ENCODE measurements around the gene COX8A.

The COX8A gene

GRCh38 chr11:64003807-64004589, 29.6 kb downstream of the COX8A start:
- Mint-ChIP-seq H3K36me3 (ENCODE audit: low read depth) (no peaks in the 10 kb centered on the region), H3K27ac (peak overlapping the region; percentile 55 to 72 (median 62)), H3K9me3 (no peaks in the 10 kb centered on the region), H3K27me3 (ENCODE audit: low read depth) (peaks cover 31% of the 10 kb centered on the region), H3K4me1 (peaks cover 53% of the 10 kb centered on the region), H3K4me3 (peak overlapping the region in 1 of 3 experiments; percentile 12)
- no peak for TF ChIP-seq CTCF (IDR thresholded peaks at IDR 0.05; ENCODE audit: unreplicated experiment in 3 of 3)

DNA sequence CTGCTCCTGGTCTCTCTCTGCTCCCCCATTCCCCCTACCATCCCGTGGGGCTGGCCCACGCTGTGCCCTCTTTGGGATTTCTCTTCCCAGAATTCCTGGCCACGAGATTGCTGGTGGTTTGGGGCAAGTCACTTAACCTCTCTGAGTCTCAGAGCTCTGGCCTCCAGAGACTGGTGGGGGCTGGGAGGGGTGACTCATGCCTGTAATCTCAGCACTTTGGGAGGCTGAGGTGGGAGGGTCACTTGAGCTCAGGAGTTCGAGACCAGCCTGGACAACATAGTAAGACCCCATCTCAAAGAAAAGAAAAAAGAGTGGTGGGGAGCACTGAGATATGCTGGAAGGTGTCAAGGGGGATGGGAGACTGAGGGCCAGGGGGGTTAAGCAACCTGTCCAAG, 30.2 kb downstream of the COX8A start:
- Mint-ChIP-seq H3K36me3 (ENCODE audit: low read depth) (no peaks in the 10 kb centered on the region), H3K27me3 (ENCODE audit: low read depth) (peaks cover 31% of the 10 kb centered on the region), H3K4me3 (no peak overlapping the region)

DNA sequence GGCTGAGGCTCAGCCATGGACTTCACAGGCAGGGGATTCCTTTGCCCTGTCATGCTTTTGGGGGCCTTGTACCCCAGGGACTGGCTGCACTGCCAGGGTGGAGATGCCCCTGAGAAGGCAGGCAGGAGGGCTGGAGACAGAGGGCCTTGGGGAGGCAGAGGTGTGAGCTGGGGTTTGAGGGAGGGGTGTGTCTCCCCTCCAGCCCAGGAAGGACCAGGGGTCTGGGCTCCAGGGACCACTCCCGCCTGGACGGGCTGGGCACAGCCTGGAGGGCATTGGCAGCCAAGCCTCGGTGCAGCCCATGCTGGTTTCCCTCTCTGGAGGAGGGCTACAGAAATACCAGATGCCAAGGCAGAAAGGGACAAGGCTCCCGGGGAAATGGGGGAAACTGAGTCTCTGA, 31.3 kb downstream of the COX8A start:
- Mint-ChIP-seq H3K9me3 (no peaks in the 10 kb centered on the region), H3K27me3 (ENCODE audit: low read depth) (peaks cover 33% of the 10 kb centered on the region), H3K4me1 (peaks cover 56% of the 10 kb centered on the region), H3K4me3 (no peak overlapping the region), H3K36me3 (ENCODE audit: low read depth) (no peaks in the 10 kb centered on the region), H3K27ac (no peak overlapping the region)
- TF ChIP-seq CTCF (IDR thresholded peaks at IDR 0.05; ENCODE audit: unreplicated experiment in 3 of 3): no peak

More for the DNA sequence above, 30.2 kb downstream of the COX8A start:
- TF ChIP-seq CTCF (IDR thresholded peaks at IDR 0.05; ENCODE audit: unreplicated experiment in 3 of 3): no peak
- Mint-ChIP-seq H3K27ac (no peak overlapping the region), H3K4me1 (peaks cover 56% of the 10 kb centered on the region), H3K9me3 (no peaks in the 10 kb centered on the region)

GRCh38 chr11:64006398-64006797, 32.0 kb downstream of the COX8A start:
- no peaks in the 10 kb centered on the region for H3K36me3 Mint-ChIP-seq (ENCODE audit: low read depth)
- no peak overlapping the region for H3K27ac Mint-ChIP-seq
- no peak for TF ChIP-seq CTCF (IDR thresholded peaks at IDR 0.05; ENCODE audit: unreplicated experiment in 3 of 3)
- H3K4me1 Mint-ChIP-seq: peaks cover 53% of the 10 kb centered on the region
- no peaks in the 10 kb centered on the region for H3K9me3 Mint-ChIP-seq
- no peak overlapping the region for H3K4me3 Mint-ChIP-seq
- H3K27me3 Mint-ChIP-seq (ENCODE audit: low read depth): peaks cover 40% of the 10 kb centered on the region

- Mint-ChIP-seq H3K27me3 (ENCODE audit: low read depth) (peaks cover 45% of the 10 kb centered on the region), H3K4me3 (peak overlapping the region; percentile 67 to 77 (median 72)), H3K36me3 (ENCODE audit: low read depth) (no peaks in the 10 kb centered on the region), H3K4me1 (peaks cover 45% of the 10 kb centered on the region), H3K27ac (peak overlapping the region in 1 of 3 experiments; percentile 33), H3K9me3 (no peaks in the 10 kb centered on the region)
- no peak for TF ChIP-seq CTCF (IDR thresholded peaks at IDR 0.05; ENCODE audit: unreplicated experiment in 3 of 3)
Measured at GRCh38 chr11:64007160-64007628, 32.8 kb downstream of the COX8A start.

All from nephron (organoid).